Activated CD4-positive, CD25-positive, alpha-beta regulatory T cell (primary cell): ENCODE data around the gene SLC35B1.
A peak's percentile ranks its signal among the peaks of the same experiment; 100 is the strongest.

Source experiments
- DNase-seq, 4 experiments: peaks; one replicate each; lab custom pipeline; 2025; lab: John Stamatoyannopoulos, UW

SLC35B1 gene

DNA sequence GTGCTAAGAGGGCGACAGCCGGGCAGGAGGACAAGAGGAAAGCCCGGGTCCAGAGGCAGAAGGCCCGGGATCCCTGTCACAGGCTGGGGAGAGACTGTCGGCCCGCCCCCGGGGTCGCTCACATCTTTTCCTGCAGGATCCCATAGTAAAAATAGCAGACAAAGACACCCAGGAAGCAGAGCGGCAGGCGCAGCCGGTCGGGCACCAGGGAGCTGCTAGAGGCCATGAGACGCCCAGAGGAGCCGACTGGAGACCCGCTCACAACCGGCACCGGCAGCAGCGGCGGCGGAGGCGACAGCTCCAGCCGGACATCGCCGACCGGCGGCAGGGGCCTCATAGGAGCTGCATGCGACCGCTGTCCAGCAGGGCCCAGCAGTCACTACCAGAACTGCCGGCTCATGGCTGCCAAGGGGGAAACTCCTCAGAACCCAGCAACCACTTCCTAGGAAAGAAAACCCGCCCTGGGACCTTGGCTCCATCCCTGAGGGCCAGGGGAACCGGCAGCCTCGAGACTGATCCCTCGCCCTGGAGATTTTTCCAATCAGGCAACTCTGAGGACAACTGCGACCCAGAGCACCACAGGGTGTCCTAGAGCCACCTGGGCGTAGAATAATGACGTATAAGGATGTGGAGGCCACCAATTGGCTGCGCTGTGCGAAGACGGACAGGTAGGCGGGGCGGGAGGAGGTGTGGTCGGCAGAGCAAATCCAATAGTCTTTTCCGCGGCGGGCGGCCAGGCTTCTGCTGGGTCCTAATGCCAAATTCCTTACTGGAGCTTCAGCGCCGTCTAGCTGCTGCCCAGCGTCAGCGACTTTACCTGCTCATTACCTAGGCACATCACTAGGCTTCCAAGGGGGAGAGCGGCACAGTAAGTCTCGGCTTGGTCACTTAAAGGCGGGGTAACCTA lies at the start of gene SLC35B1:
SLC35B1 (minus strand) TSS at position 357 of the 907 bp plus-strand sequence; CDS start at position 226, 131 bp downstream.
- DNase-seq: peak; percentile 87 to 97 (median 93)

DNA sequence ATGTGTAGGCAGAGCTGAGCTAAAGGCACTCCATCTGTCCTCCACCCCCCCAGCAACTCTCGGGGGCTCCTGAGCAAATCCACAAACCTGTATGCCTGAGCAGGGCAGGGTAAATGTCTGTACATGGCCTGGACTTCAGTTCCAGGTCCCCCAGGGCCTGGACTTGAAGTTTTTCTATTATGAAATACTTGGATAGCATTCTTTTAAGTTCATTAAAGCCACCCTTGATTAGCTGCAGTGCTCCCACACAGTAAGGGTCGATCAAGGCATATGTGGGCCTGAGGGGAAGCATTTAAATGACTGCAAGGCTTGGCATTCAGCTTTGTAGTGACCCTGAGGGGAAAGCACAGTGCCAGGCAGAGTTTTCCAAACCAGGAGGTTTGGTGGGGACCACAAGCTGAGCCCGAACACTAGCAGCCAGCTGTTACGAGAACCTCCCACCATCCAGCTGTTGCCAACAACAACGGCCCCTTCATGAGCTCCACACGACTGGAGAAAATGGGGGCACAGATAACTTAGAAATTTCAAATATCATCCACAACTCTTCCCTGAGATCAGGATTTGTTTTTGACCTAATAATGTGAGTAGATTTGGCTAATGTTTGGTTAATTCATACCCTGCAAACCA lies 49.5 kb upstream of the SLC35B1 start:
- DNase-seq: no peak

GRCh38 chr17:49756323-49757150 lies 48.8 kb upstream of the SLC35B1 start:
- DNase-seq: no peak

DNA sequence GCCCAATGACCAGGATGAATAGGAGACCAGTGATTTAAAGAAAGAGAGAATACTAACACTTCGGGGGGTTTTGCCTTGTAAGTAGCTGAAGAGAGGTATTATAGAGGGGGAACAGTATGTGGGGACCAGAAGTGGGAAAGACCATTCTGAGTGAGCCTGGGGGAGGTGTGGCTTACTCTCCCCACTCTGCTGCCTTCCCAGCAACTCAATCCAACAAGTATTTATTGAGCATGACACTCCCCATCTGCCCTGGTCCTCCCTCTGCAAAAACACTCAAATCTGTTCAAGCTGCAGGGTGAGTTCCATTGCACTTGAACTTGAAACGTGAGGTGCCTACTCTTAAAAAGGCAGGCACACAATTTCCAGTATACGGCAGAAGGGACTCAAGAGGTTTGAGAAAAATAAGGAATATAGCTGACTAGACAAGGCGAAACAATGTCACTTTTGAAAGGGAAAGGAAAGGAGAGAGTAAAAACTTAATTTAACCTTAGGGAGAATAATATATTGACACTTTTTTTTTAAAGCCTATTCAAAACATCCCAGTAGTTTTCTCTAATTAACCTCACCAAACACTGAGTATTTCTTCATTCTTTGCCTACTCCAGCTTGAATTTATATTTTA lies 48.0 kb upstream of the SLC35B1 start:
- no peak for DNase-seq

DNA sequence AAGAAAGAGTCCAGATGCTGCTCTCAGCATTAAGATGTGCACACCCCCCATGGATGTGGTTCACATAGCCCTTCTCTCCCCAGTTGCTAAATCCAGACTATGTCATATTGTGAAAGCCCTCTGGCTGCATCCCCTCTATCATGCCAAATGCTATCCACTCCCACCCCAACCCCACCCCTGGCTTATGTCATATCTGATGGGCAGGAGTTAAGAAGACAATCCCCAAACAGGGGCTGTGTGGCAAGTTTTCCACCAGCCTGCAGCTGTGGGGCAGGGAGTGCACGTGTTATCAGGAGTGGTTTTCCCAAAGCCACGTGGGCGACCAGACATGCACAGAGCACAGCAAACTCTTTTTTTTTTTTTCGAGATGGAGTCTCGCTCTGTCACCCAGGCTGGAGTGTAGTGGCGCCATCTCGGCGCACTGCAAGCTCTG lies 46.2 kb upstream of the SLC35B1 start:
- no peak for DNase-seq

DNA sequence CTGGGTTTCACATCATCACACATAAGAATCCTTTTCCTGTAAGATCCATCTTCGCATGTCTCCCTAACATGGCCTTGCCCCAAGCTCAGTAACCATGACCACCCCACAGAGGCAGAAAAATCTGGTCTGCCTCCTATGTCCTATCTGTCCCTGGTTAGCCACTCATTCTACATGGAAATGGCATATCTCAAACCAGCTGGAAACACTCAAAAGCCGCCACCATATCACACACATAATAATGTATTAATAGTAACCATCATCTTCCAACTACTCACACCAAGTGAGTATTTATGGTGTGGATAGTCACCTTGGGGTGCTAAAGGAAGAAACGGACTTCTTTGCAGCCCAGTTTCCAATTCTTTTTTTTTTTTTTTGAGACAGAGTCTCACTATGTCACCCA lies 44.7 kb upstream of the SLC35B1 start:
- no peak for DNase-seq

DNA sequence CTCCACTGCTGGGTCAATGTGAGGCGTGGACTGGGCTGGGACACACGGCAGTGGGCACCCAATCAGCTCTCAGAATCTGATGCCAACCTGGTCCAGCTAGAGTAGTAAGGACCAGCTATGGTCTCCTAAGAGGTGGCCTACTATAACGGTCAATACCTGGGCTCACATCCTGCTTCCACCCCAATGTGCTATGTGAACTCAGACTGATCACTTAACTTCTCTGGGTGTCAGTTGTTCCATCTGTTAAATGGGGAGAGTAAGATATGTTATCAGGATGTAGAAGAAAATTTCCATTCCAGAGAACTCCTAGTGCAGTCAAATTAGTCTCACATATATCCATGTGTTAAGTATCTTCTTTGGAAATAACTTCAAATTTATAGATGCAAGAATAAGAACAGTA lies 42.0 kb upstream of the SLC35B1 start:
- no peak for DNase-seq

DNA sequence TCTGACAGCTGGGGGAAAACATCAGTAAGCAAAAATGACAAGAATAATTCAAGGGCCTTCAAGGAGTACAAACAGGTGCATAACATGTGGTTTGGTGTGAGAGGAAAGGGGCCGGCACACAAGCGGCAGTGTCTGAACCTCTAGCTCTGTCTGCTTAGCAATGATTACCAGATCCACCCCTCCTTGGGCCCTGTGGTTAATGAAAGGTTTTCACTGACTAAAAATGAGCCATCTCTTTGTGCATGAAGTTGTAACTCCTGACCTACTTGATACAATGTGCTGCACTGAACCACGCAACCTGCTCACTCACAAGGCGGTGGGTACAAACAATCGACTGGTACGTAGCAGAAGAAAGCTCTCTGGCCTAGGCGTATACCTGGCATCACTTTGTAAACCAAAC lies 41.0 kb upstream of the SLC35B1 start:
- peak; percentile 10 to 45 (median 18) for DNase-seq

DNA sequence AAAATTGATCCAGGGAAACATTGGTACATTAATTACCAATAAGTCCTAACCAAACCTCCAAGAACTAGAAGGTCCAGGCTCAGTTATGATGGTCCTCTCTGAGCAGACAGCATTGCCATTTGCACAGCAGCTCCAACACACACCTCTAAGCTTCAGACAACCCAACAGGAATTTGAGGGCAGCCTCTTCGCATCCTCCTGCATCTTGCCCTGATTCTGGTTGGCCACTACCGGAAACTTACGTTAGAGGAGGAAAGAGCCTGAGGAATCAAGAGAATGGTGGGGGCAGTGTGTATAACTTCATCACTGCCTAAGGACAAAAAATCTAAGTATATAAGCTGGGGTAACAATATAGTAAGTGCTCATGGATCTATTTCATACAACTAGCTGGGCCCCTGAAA lies 40.5 kb upstream of the SLC35B1 start:
- no peak for DNase-seq

- DNase-seq: no peak
These were observed 39.9 kb upstream of the SLC35B1 start for GRCh38 chr17:49747632-49748031.

DNA sequence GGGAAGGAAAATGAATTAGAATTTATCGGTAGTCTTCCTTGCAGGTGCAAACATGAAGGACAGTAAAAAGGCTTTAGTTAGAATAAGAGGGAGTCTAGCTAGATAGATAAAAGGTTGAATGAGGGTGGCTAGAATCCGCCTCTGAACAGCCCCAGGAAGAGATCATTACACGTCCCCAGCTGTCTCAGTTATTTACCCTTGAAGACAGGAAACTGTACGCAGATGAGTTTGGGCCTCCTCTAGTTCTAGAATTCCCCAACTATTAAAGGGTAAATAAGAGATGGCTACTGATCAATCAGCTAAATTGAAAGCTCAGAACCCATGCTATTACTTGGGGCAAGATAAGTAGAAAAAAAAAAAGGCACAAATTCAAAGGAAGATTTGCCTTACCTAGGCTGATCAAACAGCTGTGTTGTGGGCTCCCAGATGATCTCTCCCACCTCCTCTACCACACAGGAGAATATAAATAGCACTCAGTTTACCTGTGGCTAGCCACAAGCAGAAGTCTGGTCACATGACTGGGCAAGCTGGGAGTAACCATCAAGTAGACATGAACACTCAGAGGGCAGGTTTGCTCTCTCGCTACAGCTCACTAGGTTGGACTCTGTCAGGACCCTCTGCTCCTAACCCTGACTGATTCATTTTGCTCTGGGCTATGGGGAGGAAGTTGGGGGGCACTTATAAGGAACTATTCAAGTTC lies 39.2 kb upstream of the SLC35B1 start:
- peak in 1 of 4 experiments; percentile 7 for DNase-seq

DNA sequence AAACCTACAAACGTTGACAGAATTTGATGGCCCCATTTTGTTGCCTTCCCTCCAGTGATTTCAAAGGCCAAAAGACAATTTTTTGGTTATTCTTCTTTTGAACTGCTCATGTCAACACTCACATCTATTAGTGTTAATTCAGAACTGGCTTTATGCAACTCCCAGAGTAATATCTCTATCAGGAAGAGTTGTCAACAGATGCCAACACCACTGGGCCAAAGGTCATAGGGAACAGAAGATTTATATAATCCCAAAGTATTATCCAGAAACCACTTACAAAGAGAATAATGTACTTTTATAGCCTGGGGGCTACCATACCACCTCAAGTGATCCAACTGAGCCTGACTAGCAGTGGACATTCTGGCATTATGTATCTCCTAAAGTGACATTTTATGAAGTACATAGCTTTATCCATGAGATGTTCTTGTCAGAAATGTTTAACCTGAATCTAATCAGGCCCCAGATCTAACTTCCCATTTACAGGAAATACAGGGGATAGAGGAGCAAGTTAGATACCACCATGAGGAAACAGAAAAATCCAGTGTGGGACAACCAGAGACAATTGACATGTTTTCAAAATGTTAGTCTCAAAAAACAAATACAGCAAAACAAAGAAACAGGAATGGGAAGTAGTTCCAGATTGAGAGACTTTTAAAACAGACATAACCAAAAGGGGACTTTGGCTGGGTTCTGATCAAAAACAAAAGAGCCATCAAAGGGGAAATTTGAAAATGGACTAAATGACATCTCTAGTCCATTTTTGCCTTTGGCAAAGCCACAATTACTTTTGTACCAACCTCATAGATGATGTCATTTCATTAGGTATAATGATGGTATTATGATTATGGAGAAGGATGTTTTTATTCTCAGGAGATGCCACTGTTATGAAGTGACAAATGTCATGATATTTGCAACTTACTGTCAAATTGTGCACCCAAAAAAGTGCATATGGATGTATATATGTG lies 37.7 kb upstream of the SLC35B1 start:
- no peak for DNase-seq

DNA sequence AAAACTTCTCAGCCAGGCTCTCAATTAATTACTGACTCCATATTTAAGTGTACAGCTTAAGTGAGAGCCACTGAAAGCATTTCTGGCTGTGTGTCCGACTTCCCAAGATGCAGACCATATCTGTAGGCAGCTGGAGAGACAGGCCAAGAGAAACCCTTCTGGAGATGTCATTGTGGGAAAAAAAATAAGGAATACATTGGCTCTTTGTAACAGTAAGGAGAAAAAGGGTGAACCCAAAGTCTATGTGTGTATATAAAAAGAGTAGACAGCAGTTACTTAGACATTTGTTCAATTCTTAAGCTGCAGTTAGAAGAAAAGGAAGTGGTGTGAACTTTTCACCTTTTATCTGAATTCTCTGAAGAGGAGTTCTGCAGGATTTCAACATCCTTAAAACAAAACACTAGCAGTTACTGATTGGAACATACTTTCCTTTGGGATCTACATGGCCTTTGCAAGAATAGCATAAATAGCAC lies 34.4 kb upstream of the SLC35B1 start:
- DNase-seq: no peak

- DNase-seq: no peak
These were observed 33.9 kb upstream of the SLC35B1 start for GRCh38 chr17:49741692-49742076.

GRCh38 chr17:49741009-49741691 lies 33.4 kb upstream of the SLC35B1 start:
- DNase-seq: no peak

DNA sequence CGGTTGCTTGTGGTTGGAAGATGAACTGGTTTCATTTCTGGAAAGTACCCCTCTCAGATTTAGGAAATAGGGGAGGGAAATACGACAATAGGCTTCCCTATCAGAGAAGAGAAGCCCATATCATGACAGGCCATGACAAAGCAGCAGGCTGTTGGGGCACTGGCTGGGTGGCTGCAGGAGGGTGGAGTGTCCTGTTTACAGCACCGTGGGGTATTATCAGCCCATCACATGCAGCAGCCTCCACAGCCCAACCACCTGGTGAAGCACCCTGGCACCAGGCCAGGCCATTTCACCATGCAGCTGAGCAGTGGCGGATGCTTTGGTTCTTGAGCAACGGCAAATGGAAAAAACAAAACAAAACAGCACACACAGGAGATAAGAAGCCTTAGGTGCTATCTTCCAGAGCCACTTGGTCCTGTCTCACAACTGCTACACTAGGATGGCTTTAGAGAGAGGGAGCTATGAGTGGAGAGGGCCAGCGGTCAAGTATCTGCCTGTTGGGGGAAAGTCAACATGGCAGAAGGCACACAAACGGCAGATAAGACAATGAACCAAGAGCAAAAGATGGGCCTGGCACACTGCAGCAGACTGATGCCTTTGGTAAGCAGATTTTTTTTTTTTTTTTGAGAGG lies 32.0 kb upstream of the SLC35B1 start:
- DNase-seq: peak; percentile 54 to 96 (median 78)

GRCh38 chr17:49738456-49739163 lies 30.8 kb upstream of the SLC35B1 start:
- no peak for DNase-seq
